ENCODE data around the gene LYST. TPM values are rescaled to one million over a fixed set of nuclear protein-coding genes. Genes with fewer than 3 reads are reported as not detected.

The LYST gene
- total RNA-seq, 1 donor from 2014 or later: 52.1 TPM

DNA sequence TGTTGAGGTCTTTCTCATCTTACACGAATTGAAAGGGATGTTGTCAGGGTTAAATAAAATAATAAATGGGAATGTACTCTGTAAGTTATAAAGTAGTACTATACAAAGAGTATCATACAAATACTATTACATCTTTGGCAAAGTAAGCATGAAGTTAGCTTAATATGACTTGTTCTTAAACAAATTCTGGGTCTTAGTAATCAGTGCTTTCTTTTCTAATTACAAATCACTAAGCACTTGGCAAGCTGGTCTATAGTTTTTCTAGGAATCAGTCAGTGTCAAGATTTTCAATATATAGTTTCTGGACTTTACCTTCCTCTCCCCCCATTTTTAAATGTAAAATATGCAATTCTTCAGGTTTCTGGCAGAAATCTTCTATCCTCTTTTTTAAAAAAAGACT is 6.9 kb downstream of the LYST start:
- Histone ChIP-seq H3K36me3 (no peaks in the 10 kb centered on the region), H3K9me3 (no peaks in the 10 kb centered on the region), H3K4me1 (peaks cover 53% of the 10 kb centered on the region), H3K27ac (no peak overlapping the region), H3K4me3 (no peak overlapping the region), H3K27me3 (no peaks in the 10 kb centered on the region)
- TF ChIP-seq, protein P1, sequence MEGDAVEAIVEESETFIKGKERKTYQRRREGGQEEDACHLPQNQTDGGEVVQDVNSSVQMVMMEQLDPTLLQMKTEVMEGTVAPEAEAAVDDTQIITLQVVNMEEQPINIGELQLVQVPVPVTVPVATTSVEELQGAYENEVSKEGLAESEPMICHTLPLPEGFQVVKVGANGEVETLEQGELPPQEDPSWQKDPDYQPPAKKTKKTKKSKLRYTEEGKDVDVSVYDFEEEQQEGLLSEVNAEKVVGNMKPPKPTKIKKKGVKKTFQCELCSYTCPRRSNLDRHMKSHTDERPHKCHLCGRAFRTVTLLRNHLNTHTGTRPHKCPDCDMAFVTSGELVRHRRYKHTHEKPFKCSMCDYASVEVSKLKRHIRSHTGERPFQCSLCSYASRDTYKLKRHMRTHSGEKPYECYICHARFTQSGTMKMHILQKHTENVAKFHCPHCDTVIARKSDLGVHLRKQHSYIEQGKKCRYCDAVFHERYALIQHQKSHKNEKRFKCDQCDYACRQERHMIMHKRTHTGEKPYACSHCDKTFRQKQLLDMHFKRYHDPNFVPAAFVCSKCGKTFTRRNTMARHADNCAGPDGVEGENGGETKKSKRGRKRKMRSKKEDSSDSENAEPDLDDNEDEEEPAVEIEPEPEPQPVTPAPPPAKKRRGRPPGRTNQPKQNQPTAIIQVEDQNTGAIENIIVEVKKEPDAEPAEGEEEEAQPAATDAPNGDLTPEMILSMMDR (IDR thresholded peaks at IDR 0.05): no peak
- TF ChIP-seq POLR2A (IDR thresholded peaks at IDR 0.05): no peak
- TF ChIP-seq POLR2AphosphoS5 (IDR thresholded peaks at IDR 0.05; ENCODE audit: insufficient read depth in 1 of 2, low read depth in 1 of 2): no peak
- no peak for DNase-seq (ENCODE audit: extremely low spot score in 2 of 2)
- intact Hi-C loops (cut with DNase I): loop anchor here (10.0 kb wide), 2 partner anchors 55 to 115 kb away; no protein-coding TSS in a partner anchor

DNA sequence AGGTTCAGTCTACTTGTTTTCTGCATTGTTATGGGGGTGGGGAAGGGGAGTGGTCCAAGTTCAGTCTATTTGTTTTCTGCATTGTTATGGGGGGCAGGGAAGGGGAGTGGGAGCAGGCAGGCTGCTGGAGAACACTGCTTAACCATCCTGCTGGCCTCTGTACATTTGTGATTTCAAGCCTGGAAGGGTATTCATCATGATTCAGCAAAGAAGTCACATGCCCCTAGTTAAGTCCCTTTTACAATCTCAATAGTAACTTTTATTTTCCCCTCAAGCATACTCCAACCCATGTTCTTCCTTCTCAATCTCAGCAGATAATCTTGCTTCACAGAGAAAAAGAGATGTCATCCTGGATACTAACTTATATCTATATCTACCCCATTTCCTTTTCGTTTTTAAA is 7.9 kb downstream of the LYST start:
- no peak for DNase-seq (ENCODE audit: extremely low spot score in 2 of 2)
- Histone ChIP-seq H3K9me3 (no peaks in the 10 kb centered on the region), H3K4me3 (no peak overlapping the region), H3K27me3 (no peaks in the 10 kb centered on the region), H3K36me3 (no peaks in the 10 kb centered on the region), H3K27ac (no peak overlapping the region), H3K4me1 (peaks cover 49% of the 10 kb centered on the region)
- intact Hi-C loops (cut with DNase I): no loop called here
- TF ChIP-seq POLR2A (IDR thresholded peaks at IDR 0.05): no peak
- TF ChIP-seq, protein P1 (IDR thresholded peaks at IDR 0.05): no peak
- TF ChIP-seq POLR2AphosphoS5 (IDR thresholded peaks at IDR 0.05; ENCODE audit: insufficient read depth in 1 of 2, low read depth in 1 of 2): no peak

- Histone ChIP-seq H3K4me3 (no peak overlapping the region), H3K27ac (no peak overlapping the region), H3K9me3 (no peaks in the 10 kb centered on the region), H3K36me3 (no peaks in the 10 kb centered on the region), H3K27me3 (no peaks in the 10 kb centered on the region), H3K4me1 (peaks cover 46% of the 10 kb centered on the region)
- no peak for DNase-seq (ENCODE audit: extremely low spot score in 2 of 2)
- intact Hi-C loops (cut with DNase I): no loop called here
- TF ChIP-seq POLR2AphosphoS5 (IDR thresholded peaks at IDR 0.05; ENCODE audit: insufficient read depth in 1 of 2, low read depth in 1 of 2) (no peak), POLR2A (IDR thresholded peaks at IDR 0.05) (no peak)
- TF ChIP-seq, protein P1 (IDR thresholded peaks at IDR 0.05): no peak
Measured at GRCh38 chr1:235857756-235858155, 8.9 kb downstream of the LYST start.

GRCh38 chr1:235855811-235856429 is 10.8 kb downstream of the LYST start:
- DNase-seq (ENCODE audit: extremely low spot score in 2 of 2): no peak
- no peaks in the 10 kb centered on the region for H3K27me3 ChIP-seq
- peaks cover 32% of the 10 kb centered on the region for H3K4me1 ChIP-seq
- H3K4me3 ChIP-seq: no peak overlapping the region
- no peaks in the 10 kb centered on the region for H3K9me3 ChIP-seq
- no peaks in the 10 kb centered on the region for H3K36me3 ChIP-seq
- intact Hi-C loops (cut with DNase I): no loop called here
- TF ChIP-seq POLR2AphosphoS5 (IDR thresholded peaks at IDR 0.05; ENCODE audit: insufficient read depth in 1 of 2, low read depth in 1 of 2): no peak
- no peak for TF ChIP-seq POLR2A (IDR thresholded peaks at IDR 0.05)
- TF ChIP-seq, protein P1 (IDR thresholded peaks at IDR 0.05): no peak
- no peak overlapping the region for H3K27ac ChIP-seq

DNA sequence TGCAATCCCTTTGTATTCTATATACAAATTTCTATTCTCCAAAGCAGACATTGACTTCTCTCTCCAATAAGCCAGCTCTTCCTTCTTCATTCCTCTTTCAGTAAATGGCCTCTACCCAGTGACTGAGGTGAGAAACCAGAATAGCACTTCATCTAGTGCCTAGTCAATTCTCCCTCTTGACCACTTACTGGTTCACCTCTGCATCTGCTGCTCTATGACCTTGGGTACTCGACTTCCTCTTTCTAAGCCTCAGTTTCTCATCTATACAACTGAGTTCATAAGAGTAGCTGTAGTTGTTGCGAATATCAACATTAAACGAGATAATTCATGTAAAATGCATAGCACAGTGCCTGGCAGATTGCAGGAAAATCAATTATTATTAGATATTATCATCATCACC is 12.4 kb downstream of the LYST start:
- H3K36me3 ChIP-seq: no peaks in the 10 kb centered on the region
- no peak for TF ChIP-seq POLR2A (IDR thresholded peaks at IDR 0.05)
- no peak for TF ChIP-seq POLR2AphosphoS5 (IDR thresholded peaks at IDR 0.05; ENCODE audit: insufficient read depth in 1 of 2, low read depth in 1 of 2)
- TF ChIP-seq, protein P1 (IDR thresholded peaks at IDR 0.05): no peak
- H3K4me3 ChIP-seq: no peak overlapping the region
- no peak for DNase-seq (ENCODE audit: extremely low spot score in 2 of 2)
- no peak overlapping the region for H3K27ac ChIP-seq
- H3K4me1 ChIP-seq: peaks cover 28% of the 10 kb centered on the region
- intact Hi-C loops (cut with DNase I): no loop called here
- no peaks in the 10 kb centered on the region for H3K27me3 ChIP-seq
- H3K9me3 ChIP-seq: no peaks in the 10 kb centered on the region
